GM19372 (cell line): Measurements from ENCODE around the gene BTG1.
A peak's percentile ranks its signal among the peaks of the same experiment; 100 is the strongest.

Source experiments
- ATAC-seq: cut with Tn5 transposase; IDR thresholded peaks from one replicate; pipeline ENCODE4 v1.9.1; 2021; ENCODE audit warnings: mild to moderate bottlenecking, low read depth, moderate library complexity; ENCODE audit not compliant: unreplicated experiment

Gene BTG1

GRCh38 chr12:92134638-92135274 is 10.9 kb downstream of the BTG1 start:
- no peak for ATAC-seq

GRCh38 chr12:92133795-92134637 is 11.6 kb downstream of the BTG1 start:
- ATAC-seq: peak; percentile 30

GRCh38 chr12:92133171-92133570 is 12.5 kb downstream of the BTG1 start:
- ATAC-seq: no peak

- ATAC-seq: no peak
Observed at GRCh38 chr12:92132288-92132687, 13.4 kb downstream of the BTG1 start.

- no peak for ATAC-seq
Observed at GRCh38 chr12:92130999-92131398, 14.6 kb downstream of the BTG1 start.

- no peak for ATAC-seq
Observed at GRCh38 chr12:92129609-92130008, 16.0 kb downstream of the BTG1 start.

- no peak for ATAC-seq
Observed at GRCh38 chr12:92128612-92129011, 17.0 kb downstream of the BTG1 start.

GRCh38 chr12:92124689-92125029 is 21.0 kb downstream of the BTG1 start:
- ATAC-seq: no peak

GRCh38 chr12:92123780-92124688 is 21.6 kb downstream of the BTG1 start:
- ATAC-seq: no peak

- ATAC-seq: no peak
Observed at GRCh38 chr12:92122941-92123779, 22.5 kb downstream of the BTG1 start.

- ATAC-seq: no peak
Observed at GRCh38 chr12:92121826-92122225, 23.8 kb downstream of the BTG1 start.

GRCh38 chr12:92118826-92119536 is 26.7 kb downstream of the BTG1 start:
- no peak for ATAC-seq

GRCh38 chr12:92114834-92115233 is 30.8 kb downstream of the BTG1 start:
- ATAC-seq: no peak

GRCh38 chr12:92111256-92111655 is 34.4 kb downstream of the BTG1 start:
- peak; percentile 76 for ATAC-seq

- no peak for ATAC-seq
Observed at GRCh38 chr12:92110083-92110640, 35.5 kb downstream of the BTG1 start.

- ATAC-seq: no peak
Observed at GRCh38 chr12:92109613-92110012, 36.0 kb downstream of the BTG1 start.

GRCh38 chr12:92108651-92109050 is 37.0 kb downstream of the BTG1 start:
- no peak for ATAC-seq

- no peak for ATAC-seq
Observed at GRCh38 chr12:92107621-92108131, 38.0 kb downstream of the BTG1 start.

GRCh38 chr12:92107094-92107493 is 38.6 kb downstream of the BTG1 start:
- ATAC-seq: no peak
